HG03575 (cell line): ENCODE measurements around the gene DDAH1.
A peak's percentile ranks its signal among the peaks of the same experiment; 100 is the strongest.

Experiments used
- ATAC-seq: cut with Tn5 transposase; IDR thresholded peaks from one replicate; pipeline ENCODE4 v1.9.1; 2021; ENCODE audit not compliant: unreplicated experiment, insufficient number of reproducible peaks, low FRiP score; ENCODE audit errors: extremely low read depth

Gene DDAH1

GRCh38 chr1:85321237-85321964, 143.6 kb downstream of the DDAH1 start:
- no peak for ATAC-seq

- ATAC-seq: no peak
Observed at GRCh38 chr1:85320371-85321131, 144.4 kb downstream of the DDAH1 start.

GRCh38 chr1:85319931-85320330, 145.0 kb downstream of the DDAH1 start:
- no peak for ATAC-seq

GRCh38 chr1:85319491-85319890, 145.5 kb downstream of the DDAH1 start:
- no peak for ATAC-seq

- no peak for ATAC-seq
Observed at GRCh38 chr1:85318217-85318616, 146.7 kb downstream of the DDAH1 start.

GRCh38 chr1:85317560-85317959, 147.4 kb downstream of the DDAH1 start:
- ATAC-seq: no peak

- ATAC-seq: no peak
Observed at GRCh38 chr1:85316321-85316720, 148.6 kb downstream of the DDAH1 start.

- no peak for ATAC-seq
Observed at GRCh38 chr1:85315789-85316188, 149.2 kb downstream of the DDAH1 start.

- ATAC-seq: no peak
Observed at GRCh38 chr1:85314726-85315125, 150.2 kb downstream of the DDAH1 start.

GRCh38 chr1:85313888-85314696, 150.9 kb downstream of the DDAH1 start:
- ATAC-seq: no peak

GRCh38 chr1:85311818-85312217, 153.1 kb downstream of the DDAH1 start:
- ATAC-seq: no peak

- no peak for ATAC-seq
Observed at GRCh38 chr1:85308833-85309350, 156.1 kb downstream of the DDAH1 start.

GRCh38 chr1:85307987-85308832, 156.7 kb downstream of the DDAH1 start:
- ATAC-seq: peak; percentile 78

- ATAC-seq: no peak
Observed at GRCh38 chr1:85306236-85306635, 158.7 kb downstream of the DDAH1 start.

GRCh38 chr1:85303440-85304162, 161.4 kb downstream of the DDAH1 start:
- no peak for ATAC-seq

GRCh38 chr1:85300140-85300539, 164.8 kb downstream of the DDAH1 start:
- no peak for ATAC-seq

- peak; percentile 74 for ATAC-seq
Observed at GRCh38 chr1:85297855-85298629, 166.9 kb downstream of the DDAH1 start.
